ENCODE measurements around the gene NTSR1. TPM values are rescaled to one million over a fixed set of nuclear protein-coding genes. Genes with fewer than 3 reads are reported as not detected.

The NTSR1 gene
- total and polyA plus RNA-seq, 2 donors: 0.05 to 0.34 TPM

DNA sequence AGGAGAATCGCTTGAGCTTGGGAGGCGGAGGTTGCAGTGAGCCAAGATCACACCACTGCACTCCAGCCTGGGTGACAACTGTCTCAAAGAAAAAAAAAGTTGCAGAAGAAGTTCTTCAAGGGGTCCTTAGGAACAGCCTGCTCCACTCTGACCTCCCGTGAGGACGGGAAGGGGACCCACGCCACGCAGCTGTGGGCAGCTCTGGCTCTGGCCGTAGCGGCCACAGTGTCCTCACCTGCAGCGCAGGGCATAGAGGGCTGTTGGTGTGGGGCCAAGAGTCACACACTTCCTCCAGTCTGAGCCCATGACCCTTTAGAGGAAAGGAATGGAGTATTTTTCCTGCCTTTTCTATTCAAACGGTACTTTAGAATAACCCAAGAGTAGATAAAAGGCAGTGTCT is 5.4 kb downstream of the NTSR1 start:
- no peaks in the 10 kb centered on the region for H3K4me1 ChIP-seq (ENCODE audit: insufficient read depth)
- 94% methylated on average over 10 of the region's 10 CpGs for WGBS
- no peak overlapping the region for H3K27ac ChIP-seq (ENCODE audit: low read depth)

DNA sequence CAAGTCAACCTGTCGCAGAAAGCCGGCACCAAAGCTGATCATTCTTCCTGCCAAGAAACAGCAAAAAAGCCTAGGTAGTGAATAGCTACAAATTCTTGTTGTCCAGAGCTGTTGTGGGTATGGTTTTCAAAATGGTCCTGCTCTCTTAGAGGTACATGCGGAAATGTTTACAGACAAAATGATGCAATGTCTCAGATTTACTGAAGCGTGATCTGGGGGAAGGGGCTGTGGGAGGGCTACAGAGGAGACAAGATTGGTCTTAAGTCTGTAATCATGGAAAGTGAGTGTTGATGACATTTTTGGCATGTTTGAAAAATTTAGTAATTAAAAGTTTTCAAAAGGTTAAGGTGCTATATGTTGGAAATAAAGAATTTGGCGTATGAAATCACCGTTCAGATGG is 6.2 kb downstream of the NTSR1 start:
- DNase-seq (ENCODE audit: extremely low spot score): no peak
- no peak overlapping the region for H3K27ac ChIP-seq (ENCODE audit: low read depth)
- H3K4me3 ChIP-seq (ENCODE audit: low read depth, low read length): no peak overlapping the region
- no peaks in the 10 kb centered on the region for H3K4me1 ChIP-seq (ENCODE audit: insufficient read depth)
- no peaks in the 10 kb centered on the region for H3K36me3 ChIP-seq (ENCODE audit: insufficient read depth)
- WGBS: 91% methylated on average over 6 of the region's 6 CpGs

More for the DNA sequence above, 5.4 kb downstream of the NTSR1 start:
- Histone ChIP-seq H3K36me3 (ENCODE audit: insufficient read depth) (no peaks in the 10 kb centered on the region), H3K4me3 (ENCODE audit: low read depth, low read length) (no peak overlapping the region)
- no peak for DNase-seq (ENCODE audit: extremely low spot score)

DNA sequence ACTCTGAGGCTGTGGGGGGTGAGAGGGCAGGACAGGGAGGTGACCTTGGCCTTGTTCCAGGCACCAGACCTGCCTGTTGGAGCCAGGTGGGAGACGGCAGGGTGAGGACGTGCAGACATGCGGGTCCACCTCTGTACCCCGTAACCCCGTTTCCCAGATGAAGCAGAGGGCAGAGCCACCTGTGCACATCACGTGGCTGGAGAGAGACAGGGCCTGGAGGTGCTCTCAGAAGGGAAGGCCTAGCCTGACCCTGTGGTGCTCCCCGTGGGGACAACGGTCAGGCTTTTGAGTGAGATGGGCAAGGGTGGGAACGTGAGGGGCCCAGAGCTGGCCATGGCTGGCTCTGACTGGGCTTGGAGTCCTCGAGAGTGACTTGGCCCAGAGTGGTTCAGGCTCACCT is 6.6 kb downstream of the NTSR1 start:
- Histone ChIP-seq H3K27ac (ENCODE audit: low read depth) (no peak overlapping the region), H3K4me3 (ENCODE audit: low read depth, low read length) (no peak overlapping the region), H3K36me3 (ENCODE audit: insufficient read depth) (no peaks in the 10 kb centered on the region), H3K4me1 (ENCODE audit: insufficient read depth) (no peaks in the 10 kb centered on the region)
- DNase-seq (ENCODE audit: extremely low spot score): no peak
- WGBS: 91% methylated on average over 10 of the region's 10 CpGs

DNA sequence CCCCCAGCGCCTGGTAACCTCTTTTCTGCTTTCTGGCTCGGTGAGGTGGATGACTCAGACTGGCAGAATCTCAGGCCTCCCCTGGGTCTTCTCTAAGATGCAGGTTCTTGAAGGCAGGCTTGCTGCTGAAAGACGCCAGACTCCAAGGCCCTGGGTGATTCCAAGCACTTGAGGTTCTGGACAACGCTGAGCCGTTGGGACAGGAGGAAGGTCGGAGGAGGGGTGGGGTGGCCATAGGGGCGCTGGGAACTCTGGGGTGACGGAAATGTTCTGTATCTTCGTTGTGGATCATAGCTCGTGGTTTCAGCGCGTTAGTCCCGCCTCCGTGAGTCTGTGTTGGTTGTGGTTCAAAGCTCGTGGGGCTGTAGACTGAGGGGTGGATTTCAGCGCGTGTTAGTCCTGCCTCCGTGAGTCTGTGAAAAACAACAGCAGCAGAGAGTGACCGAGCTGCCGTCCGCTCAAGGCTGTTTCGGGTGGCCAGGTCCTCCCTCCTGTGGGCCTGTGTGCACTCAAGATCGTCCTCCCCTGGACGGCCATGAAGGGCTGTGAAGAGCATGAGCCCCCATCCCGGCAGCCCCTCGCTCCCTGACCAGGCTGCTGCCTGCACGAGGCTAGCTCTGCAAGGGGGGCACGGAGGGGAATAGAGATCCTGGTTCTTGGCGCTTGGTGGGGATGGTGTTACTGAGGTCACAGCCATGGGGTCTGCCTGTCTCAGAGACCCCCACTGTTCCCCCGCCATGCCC is 7.7 kb downstream of the NTSR1 start:
- no peak overlapping the region for H3K27ac ChIP-seq (ENCODE audit: low read depth)
- H3K4me3 ChIP-seq (ENCODE audit: low read depth, low read length): no peak overlapping the region
- 70% methylated on average over 30 of the region's 30 CpGs for WGBS
- no peaks in the 10 kb centered on the region for H3K4me1 ChIP-seq (ENCODE audit: insufficient read depth)
- no peaks in the 10 kb centered on the region for H3K36me3 ChIP-seq (ENCODE audit: insufficient read depth)
- DNase-seq (ENCODE audit: extremely low spot score): no peak

DNA sequence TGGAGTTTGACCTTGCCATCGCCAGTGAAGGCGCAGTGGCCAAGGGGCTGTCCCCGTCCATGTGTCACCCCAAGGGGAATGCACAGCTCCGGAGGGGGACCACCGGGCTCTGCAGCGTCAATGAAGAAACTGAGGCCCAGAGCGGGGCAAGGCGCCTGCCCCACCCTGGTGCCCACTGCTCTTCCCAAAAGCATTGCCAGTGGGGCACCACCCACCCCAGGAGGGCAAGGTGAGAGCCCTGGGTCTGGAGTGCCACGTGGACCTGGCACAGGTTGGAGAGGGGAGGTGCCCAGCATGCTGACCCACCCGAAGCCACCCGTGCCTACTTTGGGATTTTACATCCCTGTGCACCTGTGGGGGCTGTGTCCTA is 8.3 kb downstream of the NTSR1 start:
- Histone ChIP-seq H3K36me3 (ENCODE audit: insufficient read depth) (no peaks in the 10 kb centered on the region), H3K27ac (ENCODE audit: low read depth) (no peak overlapping the region), H3K4me1 (ENCODE audit: insufficient read depth) (no peaks in the 10 kb centered on the region), H3K4me3 (ENCODE audit: low read depth, low read length) (no peak overlapping the region)
- WGBS: 92% methylated on average over 11 of the region's 11 CpGs
- no peak for DNase-seq (ENCODE audit: extremely low spot score)

DNA sequence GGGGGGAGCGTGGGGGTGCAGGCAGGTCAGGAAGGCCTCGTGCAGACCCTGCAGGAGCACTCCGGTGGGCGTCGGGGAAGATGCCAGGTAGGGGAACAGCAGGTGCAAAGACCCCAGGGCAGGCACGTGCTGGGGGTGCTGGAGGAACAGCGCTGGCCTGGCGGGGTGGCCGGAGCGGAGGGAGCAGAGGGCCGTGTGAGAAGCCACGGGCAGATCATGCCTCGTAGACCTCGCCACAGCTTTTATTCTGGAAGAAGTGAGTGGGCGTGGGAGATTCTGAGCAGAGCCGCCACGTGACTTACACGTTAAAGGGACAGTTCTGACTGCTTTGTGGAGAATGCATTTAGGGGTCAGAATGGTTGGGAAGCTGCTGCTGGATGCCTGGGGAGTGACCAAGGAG is 9.3 kb downstream of the NTSR1 start:
- DNase-seq (ENCODE audit: extremely low spot score): no peak
- Histone ChIP-seq H3K4me1 (ENCODE audit: insufficient read depth) (no peaks in the 10 kb centered on the region), H3K27ac (ENCODE audit: low read depth) (no peak overlapping the region), H3K36me3 (ENCODE audit: insufficient read depth) (no peaks in the 10 kb centered on the region), H3K4me3 (ENCODE audit: low read depth, low read length) (no peak overlapping the region)
- 55% methylated on average over 18 of the region's 18 CpGs for WGBS

DNA sequence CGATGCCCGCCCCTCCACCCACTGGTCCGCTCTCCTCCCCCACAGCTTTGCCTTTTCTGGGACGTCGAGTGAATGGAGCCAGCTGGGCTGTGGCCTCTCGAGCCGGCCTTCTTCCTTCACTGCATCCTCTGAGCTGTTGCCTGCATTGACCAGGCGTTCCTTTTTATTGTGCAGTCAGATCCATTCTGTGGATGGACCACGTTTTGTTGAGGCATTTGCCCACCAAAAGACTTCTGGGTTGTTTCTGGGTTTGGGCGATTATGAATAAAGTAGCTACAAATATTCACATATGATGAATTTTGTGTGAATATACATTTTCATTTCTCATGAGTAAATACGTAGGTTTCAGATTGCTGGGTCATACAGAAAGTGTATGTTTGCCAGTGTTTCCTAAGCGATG is 9.9 kb downstream of the NTSR1 start:
- no peak overlapping the region for H3K27ac ChIP-seq (ENCODE audit: low read depth)
- no peaks in the 10 kb centered on the region for H3K36me3 ChIP-seq (ENCODE audit: insufficient read depth)
- WGBS: 58% methylated on average over 12 of the region's 12 CpGs
- H3K4me3 ChIP-seq (ENCODE audit: low read depth, low read length): no peak overlapping the region
- H3K4me1 ChIP-seq (ENCODE audit: insufficient read depth): no peaks in the 10 kb centered on the region
- DNase-seq (ENCODE audit: extremely low spot score): no peak

DNA sequence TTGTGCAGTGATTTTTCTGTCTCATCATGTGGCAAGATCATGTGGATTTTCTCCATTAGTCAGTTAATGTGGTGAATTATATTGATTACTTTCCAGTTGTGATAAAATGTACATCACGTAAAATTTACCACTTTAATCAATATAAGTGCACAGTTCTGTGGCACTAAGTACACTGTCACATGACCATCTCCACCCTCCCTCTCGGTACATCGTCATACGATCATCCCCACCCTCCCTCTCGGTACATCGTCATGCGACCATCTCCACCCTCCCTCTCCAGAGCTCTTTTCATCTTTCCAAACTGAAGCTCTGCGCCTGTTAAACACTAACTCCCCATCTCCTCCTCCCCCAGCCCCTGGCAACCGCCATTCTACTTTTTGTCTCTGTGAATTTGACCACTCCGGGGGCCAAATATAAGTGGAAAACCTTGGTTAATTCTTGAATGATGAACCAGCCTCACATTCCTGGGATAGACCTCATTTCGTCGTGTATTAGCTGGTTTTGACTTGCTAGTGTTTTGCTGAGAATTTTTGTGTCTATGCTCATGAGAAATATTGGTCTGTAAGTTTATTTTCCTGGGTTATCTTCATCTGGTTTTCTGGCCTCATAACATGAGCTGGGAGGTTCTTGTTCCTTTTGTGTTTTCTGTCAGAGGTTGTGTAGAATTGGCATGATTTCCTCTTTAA is 10.8 kb downstream of the NTSR1 start:
- WGBS: 84% methylated on average over 12 of the region's 12 CpGs

DNA sequence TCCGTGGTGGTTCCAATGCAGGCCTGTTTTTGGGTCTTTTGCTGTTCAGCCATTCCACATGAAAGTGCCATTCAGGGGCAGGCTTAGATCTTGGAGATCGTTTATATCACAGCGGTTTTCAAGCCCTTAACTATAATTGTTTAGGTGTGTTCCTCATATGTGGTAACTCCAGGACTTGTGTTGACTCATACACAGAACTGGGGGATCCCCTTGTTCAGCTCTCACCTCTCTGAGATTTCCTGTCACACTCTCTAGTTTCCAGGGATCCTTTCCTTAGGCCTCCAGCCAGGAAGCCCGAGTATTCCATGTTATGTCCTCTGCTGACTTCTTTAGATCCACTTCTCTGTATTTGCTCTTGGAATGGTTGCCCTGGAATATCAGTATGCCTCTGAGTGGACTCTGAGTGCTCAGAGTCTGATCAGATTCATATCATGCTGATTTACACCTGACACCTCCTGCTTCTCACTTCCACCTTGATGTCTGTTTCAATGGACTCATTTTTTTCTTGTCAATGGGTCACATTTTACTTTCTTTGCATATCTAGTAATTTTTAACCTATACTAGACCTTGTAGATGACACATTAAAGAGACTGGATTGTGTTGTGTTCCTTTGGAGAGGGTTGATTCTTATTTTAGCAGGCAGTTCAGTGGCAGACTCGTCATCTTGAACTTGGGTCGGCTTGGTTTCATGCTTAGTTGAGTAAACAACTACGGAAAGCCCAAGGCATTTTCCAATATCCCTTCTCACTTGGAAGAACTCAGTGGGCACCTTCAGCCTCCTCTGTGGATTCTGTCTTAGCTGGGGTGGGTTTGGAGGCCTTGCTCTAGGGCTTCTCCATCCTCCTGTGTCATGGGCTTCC is 13.1 kb downstream of the NTSR1 start:
- Histone ChIP-seq H3K4me3 (ENCODE audit: low read depth, low read length) (no peak overlapping the region), H3K36me3 (ENCODE audit: insufficient read depth) (no peaks in the 10 kb centered on the region), H3K27ac (ENCODE audit: low read depth) (no peak overlapping the region), H3K4me1 (ENCODE audit: insufficient read depth) (no peaks in the 10 kb centered on the region)
- no peak for DNase-seq (ENCODE audit: extremely low spot score)
- 78% methylated on average over 7 of the region's 7 CpGs for WGBS

More for the DNA sequence above, 10.8 kb downstream of the NTSR1 start:
- no peak overlapping the region for H3K27ac ChIP-seq (ENCODE audit: low read depth)
- no peak overlapping the region for H3K4me3 ChIP-seq (ENCODE audit: low read depth, low read length)
- H3K36me3 ChIP-seq (ENCODE audit: insufficient read depth): no peaks in the 10 kb centered on the region
- H3K4me1 ChIP-seq (ENCODE audit: insufficient read depth): no peaks in the 10 kb centered on the region
- DNase-seq (ENCODE audit: extremely low spot score): no peak

DNA sequence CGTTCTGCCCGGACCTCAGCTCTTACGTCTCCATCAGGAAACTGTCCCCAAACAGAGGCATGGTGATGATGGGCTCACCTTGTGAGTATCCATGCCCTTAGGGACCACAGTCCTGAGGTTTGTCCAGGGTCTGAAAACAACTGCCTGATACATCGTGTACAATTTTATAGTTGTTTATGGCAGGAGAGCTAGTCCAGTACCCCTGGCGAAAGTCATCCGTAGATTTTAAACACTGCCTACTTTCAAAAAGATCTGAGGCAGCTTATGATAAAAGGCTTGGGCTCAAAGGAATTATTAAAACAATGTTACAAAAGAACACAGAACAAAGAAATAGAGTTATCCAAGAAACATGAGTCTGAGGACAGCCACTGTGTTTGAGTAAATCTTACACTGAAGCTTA is 14.0 kb downstream of the NTSR1 start:
- Histone ChIP-seq H3K4me1 (ENCODE audit: insufficient read depth) (no peaks in the 10 kb centered on the region), H3K36me3 (ENCODE audit: insufficient read depth) (no peaks in the 10 kb centered on the region), H3K27ac (ENCODE audit: low read depth) (no peak overlapping the region), H3K4me3 (ENCODE audit: low read depth, low read length) (no peak overlapping the region)
- no peak for DNase-seq (ENCODE audit: extremely low spot score)
- whole genome bisulfite sequencing: 54% methylated on average over 6 of the region's 6 CpGs

DNA sequence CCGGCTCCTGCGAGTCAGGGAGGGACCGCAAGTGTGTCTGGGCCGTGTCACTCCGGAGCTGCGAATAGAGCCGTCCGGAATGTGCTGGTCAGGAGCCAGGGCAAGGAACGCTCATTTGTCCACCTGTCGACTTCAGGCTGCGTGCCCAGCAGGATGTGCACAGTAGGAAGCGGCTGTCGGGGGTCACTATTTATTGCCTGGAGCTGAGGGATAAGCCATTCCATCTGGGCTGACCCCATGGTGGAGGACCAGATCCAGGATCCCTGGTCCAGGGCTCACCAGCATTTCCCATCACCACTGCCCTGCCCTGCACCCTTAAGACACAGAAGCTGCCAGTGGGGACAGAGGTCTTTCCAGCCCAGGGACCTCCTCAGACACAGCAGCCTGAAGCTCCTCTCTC is 14.7 kb downstream of the NTSR1 start:
- DNase-seq (ENCODE audit: extremely low spot score): no peak
- no peak overlapping the region for H3K4me3 ChIP-seq (ENCODE audit: low read depth, low read length)
- no peak overlapping the region for H3K27ac ChIP-seq (ENCODE audit: low read depth)
- WGBS: 13% methylated on average over 13 of the region's 13 CpGs
- no peaks in the 10 kb centered on the region for H3K36me3 ChIP-seq (ENCODE audit: insufficient read depth)
- H3K4me1 ChIP-seq (ENCODE audit: insufficient read depth): no peaks in the 10 kb centered on the region

DNA sequence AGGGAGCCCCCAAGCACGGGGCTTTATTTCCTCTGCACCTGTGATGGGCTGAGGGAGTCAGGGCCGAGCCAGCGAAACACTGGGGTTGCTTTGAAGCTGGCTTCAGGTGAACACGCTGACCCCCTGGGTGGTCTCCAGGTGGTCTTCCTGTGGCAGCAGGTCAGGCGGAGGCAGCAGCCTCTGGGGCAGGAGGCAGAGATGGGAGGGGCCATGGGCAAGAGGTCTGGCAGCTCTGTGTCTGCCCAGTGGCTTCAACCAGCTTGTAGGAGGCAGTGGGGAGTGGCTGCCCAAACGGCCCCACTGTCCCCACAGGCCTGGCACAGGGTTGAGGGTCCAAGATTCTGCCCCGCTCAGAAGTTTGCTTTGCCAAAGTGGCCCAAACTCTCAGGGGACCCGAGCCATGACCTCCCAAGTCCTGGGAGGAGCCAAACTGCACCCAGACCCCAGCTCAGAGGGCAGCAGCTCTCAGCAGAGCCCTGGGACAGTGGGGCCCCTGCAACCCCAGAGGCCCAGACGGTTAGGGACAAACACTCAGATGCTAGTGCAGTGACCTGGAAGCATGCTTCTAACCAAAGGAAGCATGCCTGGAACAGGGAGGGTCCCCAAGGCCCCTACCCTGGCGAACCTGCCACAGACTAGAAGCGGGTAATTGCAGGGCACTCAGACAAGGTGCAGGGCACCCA is 15.3 kb downstream of the NTSR1 start:
- 63% methylated on average over 11 of the region's 11 CpGs for WGBS

More for the DNA sequence above, 15.3 kb downstream of the NTSR1 start:
- Histone ChIP-seq H3K4me3 (ENCODE audit: low read depth, low read length) (no peak overlapping the region), H3K27ac (ENCODE audit: low read depth) (no peak overlapping the region), H3K36me3 (ENCODE audit: insufficient read depth) (no peaks in the 10 kb centered on the region), H3K4me1 (ENCODE audit: insufficient read depth) (no peaks in the 10 kb centered on the region)
- DNase-seq (ENCODE audit: extremely low spot score): no peak
